CD14-positive monocyte (primary cell): Measurements from ENCODE around the gene LHPP. TPM values are rescaled to one million over a fixed set of nuclear protein-coding genes. Genes with fewer than 3 reads are reported as not detected.

ENCODE experiments used
- DNase-seq, 3 donors: peaks; one replicate each; pipeline ENCODE4 v3.0.0-alpha.2; 2011 to 2022
- H2AFZ ChIP-seq: 2 replicates; pipeline ENCODE4 v1.6.0; 2012; ENCODE audit warnings: mild to moderate bottlenecking, low read depth, low read length, inconsistent platforms; ENCODE audit not compliant: insufficient read depth, poor library complexity, severe bottlenecking
- H3K27ac ChIP-seq, 2 donors: 1 replicate in 1 of 2; 2 replicates in 1 of 2; pipeline ENCODE4 v1.5.1; 2012 to 2013; ENCODE audit warnings: low read length in 2 of 2, control low read depth in 1 of 2, inconsistent platforms in 1 of 2, low read depth in 1 of 2, mild to moderate bottlenecking in 1 of 2
- H3K27me3 ChIP-seq, 2 donors: one replicate each; pipeline versions ENCODE4 v1.6.0 to v1.6.1; 2011 to 2013; ENCODE audit warnings: low read length in 2 of 2; ENCODE audit not compliant: control insufficient read depth in 2 of 2, insufficient read depth in 2 of 2
- H3K36me3 ChIP-seq, 2 donors: replicated peaks in 1 of 2; 1 replicate in 1 of 2; 2 replicates in 1 of 2; pipeline versions ENCODE4 v1.5.1 to v1.6.1; 2012 to 2013; ENCODE audit warnings: low read length in 2 of 2, control low read depth in 1 of 2, inconsistent platforms in 1 of 2, mild to moderate bottlenecking in 1 of 2; ENCODE audit not compliant: insufficient read depth in 2 of 2, control insufficient read depth in 1 of 2
- H3K4me1 ChIP-seq, 2 donors: 1 replicate in 1 of 2; 2 replicates in 1 of 2; pipeline versions ENCODE4 v1.5.1 to v1.6.1; 2012 to 2013; ENCODE audit warnings: low read length in 2 of 2, control low read depth in 1 of 2, inconsistent platforms in 1 of 2, mild to moderate bottlenecking in 1 of 2, moderate library complexity in 1 of 2; ENCODE audit not compliant: insufficient read depth in 2 of 2, control insufficient read depth in 1 of 2
- H3K4me2 ChIP-seq: replicated peaks from 2 replicates; pipeline ENCODE3; 2012; ENCODE audit warnings: low read length, moderate library complexity, mild to moderate bottlenecking; ENCODE audit not compliant: poor library complexity, severe bottlenecking; ENCODE audit errors: extremely low read depth
- H3K4me3 ChIP-seq, 3 experiments: fragments of 200-600 bp in 1 of 3; sonication (generic) in 1 of 3; replicated peaks in 1 of 3; 1 replicate in 2 of 3; 2 replicates in 1 of 3; pipeline ENCODE4 v1.5.1; 2011 to 2013; ENCODE audit warnings: low read length in 3 of 3, mild to moderate bottlenecking in 3 of 3, control low read depth in 2 of 3, low read depth in 2 of 3, inconsistent platforms in 1 of 3, moderate library complexity in 1 of 3
- H3K79me2 ChIP-seq: 2 replicates; pipeline ENCODE4 v1.6.0; 2012; ENCODE audit warnings: mild to moderate bottlenecking, control low read depth, inconsistent platforms, low read length, moderate library complexity; ENCODE audit not compliant: insufficient read depth
- H3K9ac ChIP-seq: 2 replicates; pipeline ENCODE4 v1.6.0; 2017; ENCODE audit warnings: low read length, mild to moderate bottlenecking; ENCODE audit not compliant: insufficient read depth, poor library complexity, severe bottlenecking
- H3K9me3 ChIP-seq, 2 donors: replicated peaks in 1 of 2; 1 replicate in 1 of 2; 2 replicates in 1 of 2; pipeline versions ENCODE4 v1.5.1 to v1.6.1; 2012 to 2013; ENCODE audit warnings: low read length in 2 of 2, control low read depth in 1 of 2; ENCODE audit not compliant: control insufficient read depth in 1 of 2, insufficient read depth in 1 of 2
- H4K20me1 ChIP-seq: 2 replicates; pipeline ENCODE4 v1.6.0; 2012; ENCODE audit warnings: mild to moderate bottlenecking, low read length, control low read depth, moderate library complexity; ENCODE audit not compliant: insufficient read depth
- H3K27ac Mint-ChIP-seq, 7 donors: one replicate each; pipeline ENCODE4 v1.8.0; 2020; ENCODE audit warnings: mild to moderate bottlenecking in 7 of 7, mixed read lengths in 7 of 7, moderate library complexity in 6 of 7, inconsistent platforms in 2 of 7
- H3K27me3 Mint-ChIP-seq, 3 donors: one replicate each; pipeline ENCODE4 v1.8.0; 2021 to 2022; ENCODE audit warnings: low read depth in 3 of 3, mild to moderate bottlenecking in 3 of 3, mixed read lengths in 3 of 3, moderate library complexity in 3 of 3, inconsistent platforms in 1 of 3
- H3K36me3 Mint-ChIP-seq, 2 donors: one replicate each; pipeline ENCODE4 v1.8.0; 2020; ENCODE audit warnings: mixed read lengths in 2 of 2, inconsistent platforms in 1 of 2, mild to moderate bottlenecking in 1 of 2
- H3K4me1 Mint-ChIP-seq: one replicate; pipeline ENCODE4 v1.8.0; 2020; ENCODE audit warnings: mild to moderate bottlenecking, mixed read lengths
- H3K4me3 Mint-ChIP-seq, 2 donors: one replicate each; pipeline ENCODE4 v1.8.0; 2020; ENCODE audit warnings: mild to moderate bottlenecking in 2 of 2, mixed read lengths in 2 of 2, moderate library complexity in 1 of 2
- H3K9me3 Mint-ChIP-seq, 7 donors: one replicate each; pipeline ENCODE4 v1.8.0; 2020 to 2022; ENCODE audit warnings: mixed read lengths in 7 of 7, mild to moderate bottlenecking in 6 of 7, moderate library complexity in 6 of 7, inconsistent platforms in 2 of 7
- CTCF ChIP-seq: fragments of 200-600 bp; IDR thresholded peaks from one replicate; pipeline ENCODE4 v1.8.0; 2022; ENCODE audit warnings: antibody characterized with exemption, mild to moderate bottlenecking
- WGBS: methylation state at CpG from one replicate; pipeline ENCODE4 v1.1.5; 2013; ENCODE audit warnings: missing lambda C conversion rate; ENCODE audit not compliant: insufficient coverage; 5-methylcytosine and 5-hydroxymethylcytosine counted together
- intact Hi-C, 2 donors: fragments of 100-400 bp; cut with micrococcal nuclease; formaldehyde crosslinking; loops; one replicate each; pipeline versions ENCODE4 v1.15.0 to v1.15.1; 2023
- polyA plus RNA-seq, 3 donors: library from polyadenylated mRNA; depleted of rRNA in 1 of 3; unstranded in 2 of 3; stranded (reverse) in 1 of 3; fragments of 300-500 nt in 2 of 3; fragments of >200 nt in 1 of 3; fragmentation: Illumina TruSeq in 2 of 3; gene quantifications; 1 replicate in 2 of 3; 2 replicates in 1 of 3; pipeline ENCODE4 v1.2.3, GENCODE V29; 2012 to 2021

LHPP gene
- polyA plus RNA-seq, 3 donors = 15.2 to 20.6 (median 19.5) TPM

GRCh38 chr10:124653811-124654651, 192.4 kb downstream of the LHPP start:
- 93% methylated on average over 8 of the region's 17 CpGs for WGBS
- H3K4me3 ChIP-seq = no peak overlapping the region
- H3K27ac ChIP-seq = peak overlapping the region in 1 of 2 donors; percentile 45
- no peaks in the 10 kb centered on the region for H3K9me3 ChIP-seq
- no peak overlapping the region for H3K4me3 Mint-ChIP-seq
- H3K9me3 Mint-ChIP-seq = no peaks in the 10 kb centered on the region
- intact Hi-C loops = no loop called here
- peaks cover 7 to 44% of the 10 kb centered on the region in 2 donors for H3K36me3 ChIP-seq
- DNase-seq = no peak
- H3K79me2 ChIP-seq = peaks cover 89% of the 10 kb centered on the region
- H3K27ac Mint-ChIP-seq = peak overlapping the region in 2 of 7 donors; percentile 37 to 43
- peaks cover 81% of the 10 kb centered on the region for H3K4me1 Mint-ChIP-seq
- TF ChIP-seq CTCF = no peak
- no peaks in the 10 kb centered on the region for H3K27me3 ChIP-seq
- peaks cover 54 to 71% of the 10 kb centered on the region in 2 donors for H3K4me1 ChIP-seq
- H3K4me2 ChIP-seq = no peak overlapping the region
- peaks cover 34 to 56% of the 10 kb centered on the region in 2 donors for H3K36me3 Mint-ChIP-seq
- H3K9ac ChIP-seq = no peak overlapping the region
- H2AFZ ChIP-seq = no peak overlapping the region
- no peaks in the 10 kb centered on the region for H3K27me3 Mint-ChIP-seq
- H4K20me1 ChIP-seq = peaks cover 51% of the 10 kb centered on the region

GRCh38 chr10:124654686-124655085, 193.1 kb downstream of the LHPP start:
- Histone ChIP-seq H4K20me1 (peaks cover 57% of the 10 kb centered on the region), H3K36me3 (peaks cover 7 to 44% of the 10 kb centered on the region in 2 donors), H3K9ac (no peak overlapping the region), H3K79me2 (peaks cover 89% of the 10 kb centered on the region), H3K4me1 (peaks cover 48 to 64% of the 10 kb centered on the region in 2 donors), H3K4me3 (no peak overlapping the region), H3K27ac (peak overlapping the region in 1 of 2 donors; percentile 45), H2AFZ (no peak overlapping the region), H3K9me3 (no peaks in the 10 kb centered on the region), H3K27me3 (no peaks in the 10 kb centered on the region), H3K4me2 (no peak overlapping the region)
- Mint-ChIP-seq H3K27me3 (no peaks in the 10 kb centered on the region), H3K4me1 (peaks cover 81% of the 10 kb centered on the region), H3K9me3 (no peaks in the 10 kb centered on the region), H3K27ac (peak overlapping the region in 5 of 7 donors; percentile 36 to 78 (median 71)), H3K36me3 (peaks cover 34 to 56% of the 10 kb centered on the region in 2 donors), H3K4me3 (no peak overlapping the region)
- WGBS = 41% methylated on average over 5 of the region's 7 CpGs
- DNase-seq = no peak
- TF ChIP-seq CTCF = no peak
- intact Hi-C loops = no loop called here
